H1 (cell line): ENCODE data around the gene TMEM127. TPM values are rescaled to one million over a fixed set of nuclear protein-coding genes. Genes with fewer than 3 reads are reported as not detected.

Experiments used
- HDAC2 ChIP-seq, 2 experiments: fragments of 300-600 bp in 1 of 2; sonication (generic) in 1 of 2; IDR thresholded peaks; 2 replicates each; pipeline ENCODE4 v1.6.1; 2011 to 2012; ENCODE audit warnings: low read depth in 2 of 2, low read length in 2 of 2, mild to moderate bottlenecking in 2 of 2, moderate library complexity in 2 of 2, borderline replicate concordance in 1 of 2, inconsistent platforms in 1 of 2
- POU5F1 ChIP-seq: IDR thresholded peaks from 2 replicates; pipeline ENCODE4 v1.6.1; 2011; ENCODE audit warnings: low read depth, mild to moderate bottlenecking, low read length, moderate library complexity
- polyA plus RNA-seq, 7 experiments: library from polyadenylated mRNA; depleted of rRNA in 3 of 7; stranded (reverse) in 5 of 7; unstranded in 2 of 7; fragments of >200 nt in 5 of 7; fragments of 200-250 nt in 2 of 7; gene quantifications; 1 replicate in 5 of 7; 2 replicates in 1 of 7; 4 replicates in 1 of 7; pipeline versions ENCODE4 v1.2.1 to v1.2.3, GENCODE V29; 2011 to 2013; ENCODE audit warnings: missing spikeins in 2 of 7, mixed read lengths in 2 of 7
- total RNA-seq: library from RNA; stranded (reverse); fragmentation: NEBNext Ultra II Directional; extraction: Animal tissue kit (Norgen Biotek cat#: 25700); gene quantifications from 2 replicates; pipeline ENCODE4 v1.2.1, GENCODE V29; 2021

TMEM127 gene
- total and polyA plus RNA-seq, 2 of the 8 experiments (the other 6 are each of a cell fraction or from before 2014, with no cell fraction given): 25.0 to 41.0 TPM

- TF ChIP-seq HDAC2 (IDR thresholded peaks at IDR 0.05; ENCODE audit: borderline replicate concordance in 1 of 2, low read depth in 2 of 2, low read length in 2 of 2): no peak
- TF ChIP-seq POU5F1: no peak
These were observed 1.7 kb downstream of the TMEM127 start (continued) for GRCh38 chr2:96264086-96264485.
